SIG-M5 (cell line): ENCODE measurements around the gene BMP7.
"Not testable (repeated sequence)": the region's sequence is repeated elsewhere in the genome, so short reads cannot be mapped to it uniquely, and the experiment has no call there.

ENCODE experiments used
- DNase-seq: peaks from one replicate; lab custom pipeline; 2025; lab: John Stamatoyannopoulos, UW

BMP7 gene

GRCh38 chr20:57265336-57265996 is 975 bp downstream of the BMP7 start:
- DNase-seq, result no peak

GRCh38 chr20:57264908-57265335 is 1.5 kb downstream of the BMP7 start:
- DNase-seq, result not testable (repeated sequence)

GRCh38 chr20:57263801-57264792 is 2.3 kb downstream of the BMP7 start:
- DNase-seq, result no peak

GRCh38 chr20:57262784-57263609 is 3.4 kb downstream of the BMP7 start:
- no peak for DNase-seq

GRCh38 chr20:57262301-57262700 is 4.1 kb downstream of the BMP7 start:
- DNase-seq, result no peak

GRCh38 chr20:57261457-57262251 is 4.8 kb downstream of the BMP7 start:
- no peak for DNase-seq

GRCh38 chr20:57260934-57261333 is 5.5 kb downstream of the BMP7 start:
- no peak for DNase-seq

- DNase-seq, result no peak
Measured at GRCh38 chr20:57259938-57260921, 6.2 kb downstream of the BMP7 start.

- no peak for DNase-seq
Measured at GRCh38 chr20:57259121-57259937, 7.1 kb downstream of the BMP7 start.

- no peak for DNase-seq
Measured at GRCh38 chr20:57257701-57258453, 8.6 kb downstream of the BMP7 start.

- DNase-seq, result no peak
Measured at GRCh38 chr20:57256908-57257307, 9.5 kb downstream of the BMP7 start.

GRCh38 chr20:57256205-57256604 is 10.2 kb downstream of the BMP7 start:
- DNase-seq, result no peak

- no peak for DNase-seq
Measured at GRCh38 chr20:57255183-57255582, 11.3 kb downstream of the BMP7 start.

GRCh38 chr20:57252559-57253162 is 13.8 kb downstream of the BMP7 start:
- DNase-seq, result no peak

- DNase-seq, result no peak
Measured at GRCh38 chr20:57251949-57252348, 14.5 kb downstream of the BMP7 start.

GRCh38 chr20:57251344-57251743 is 15.1 kb downstream of the BMP7 start:
- no peak for DNase-seq

- DNase-seq, result no peak
Measured at GRCh38 chr20:57250607-57251343, 15.7 kb downstream of the BMP7 start.
